GM23338 (cell line): ENCODE measurements around the gene HIP1.

Experiments
- CREB1 ChIP-seq: fragments of 250-450 bp; sonication (Bioruptor Pico); IDR thresholded peaks from 2 replicates; pipeline ENCODE4 v1.5.0; 2020; ENCODE audit warnings: low read depth, mild to moderate bottlenecking, moderate library complexity
- CTCF ChIP-seq, 2 experiments: fragments of 200-600 bp in 1 of 2; sonication (generic) in 1 of 2; conservative IDR thresholded peaks; 2 replicates each; pipeline versions ENCODE4 v1.5.1 to v1.6.1; 2016 to 2017; ENCODE audit warnings: antibody characterized with exemption in 2 of 2, low read depth in 2 of 2, mild to moderate bottlenecking in 2 of 2, moderate library complexity in 1 of 2
- EZH2 ChIP-seq: fragments of 200-600 bp; sonication (generic); IDR thresholded peaks from one replicate; pipeline ENCODE4 v1.8.0; 2017; ENCODE audit warnings: antibody characterized with exemption, mild to moderate bottlenecking, low read depth; ENCODE audit not compliant: unreplicated experiment
- EZH2phosphoT487 ChIP-seq: fragments of 200-600 bp; sonication (generic); IDR thresholded peaks from one replicate; pipeline ENCODE4 v1.8.1; 2018; ENCODE audit warnings: antibody characterized with exemption; ENCODE audit not compliant: unreplicated experiment
- POLR2AphosphoS5 ChIP-seq: IDR thresholded peaks from 2 replicates; pipeline ENCODE4 v1.6.1; 2016; ENCODE audit warnings: antibody characterized with exemption, low read depth
- REST ChIP-seq: IDR thresholded peaks from one replicate; pipeline ENCODE4 v1.6.1; 2018; ENCODE audit warnings: antibody characterized with exemption; ENCODE audit not compliant: unreplicated experiment
- STAT1 ChIP-seq: IDR thresholded peaks from one replicate; pipeline ENCODE4 v1.6.1; 2016; ENCODE audit warnings: antibody characterized with exemption; ENCODE audit not compliant: unreplicated experiment
- ZNF114 ChIP-seq: fragments of 250-450 bp; sonication (Bioruptor Pico); IDR thresholded peaks from 2 replicates; pipeline ENCODE4 v1.5.0; 2020; ENCODE audit warnings: mild to moderate bottlenecking, moderate library complexity

- no peak for TF ChIP-seq CTCF (conservative IDR thresholded peaks at IDR 0.05; ENCODE audit: low read depth in 2 of 2)
- no peak for TF ChIP-seq REST
- TF ChIP-seq EZH2 = no peak
- TF ChIP-seq POLR2AphosphoS5 = no peak
- TF ChIP-seq CREB1 (CRISPR knock-in tag) = no peak
- TF ChIP-seq EZH2phosphoT487 = no peak
- TF ChIP-seq STAT1 = no peak
- no peak for TF ChIP-seq ZNF114 (CRISPR knock-in tag)
Measured at GRCh38 chr7:75699993-75700392, 38.7 kb downstream of the HIP1 start.
